GM10266 (cell line): ENCODE measurements around the gene ARHGEF28.

ENCODE experiments used
- DNase-seq: peaks from one replicate; pipeline ENCODE4 v3.0.0; 2012; ENCODE audit errors: extremely low spot score
- CTCF ChIP-seq: IDR thresholded peaks from 2 replicates; pipeline ENCODE4 v1.5.1; 2012; ENCODE audit warnings: mild to moderate bottlenecking, low read depth; ENCODE audit not compliant: control insufficient read depth, insufficient read depth; ENCODE audit errors: missing control alignments

The ARHGEF28 gene

GRCh38 chr5:73726071-73726470 lies 100.1 kb downstream of the ARHGEF28 start:
- DNase-seq = no peak
- no peak for TF ChIP-seq CTCF

GRCh38 chr5:73726606-73727231 lies 100.7 kb downstream of the ARHGEF28 start:
- TF ChIP-seq CTCF = no peak
- DNase-seq = no peak

GRCh38 chr5:73727470-73727869 lies 101.5 kb downstream of the ARHGEF28 start:
- no peak for DNase-seq
- TF ChIP-seq CTCF = no peak

- TF ChIP-seq CTCF = no peak
- DNase-seq = no peak
Observed at GRCh38 chr5:73728493-73729273, 102.7 kb downstream of the ARHGEF28 start.

- no peak for DNase-seq
- TF ChIP-seq CTCF = no peak
Observed at GRCh38 chr5:73729329-73729728, 103.3 kb downstream of the ARHGEF28 start.

GRCh38 chr5:73732045-73732444 lies 106.0 kb downstream of the ARHGEF28 start:
- no peak for DNase-seq
- no peak for TF ChIP-seq CTCF

GRCh38 chr5:73733219-73733618 lies 107.2 kb downstream of the ARHGEF28 start:
- DNase-seq = no peak
- TF ChIP-seq CTCF = no peak
